Measurements from ENCODE around the gene TIMP2. TPM values are rescaled to one million over a fixed set of nuclear protein-coding genes. Genes with fewer than 3 reads are reported as not detected.

TIMP2 gene
- total RNA-seq, 2 donors from 2014 or later = 0.74 to 0.86 TPM

DNA sequence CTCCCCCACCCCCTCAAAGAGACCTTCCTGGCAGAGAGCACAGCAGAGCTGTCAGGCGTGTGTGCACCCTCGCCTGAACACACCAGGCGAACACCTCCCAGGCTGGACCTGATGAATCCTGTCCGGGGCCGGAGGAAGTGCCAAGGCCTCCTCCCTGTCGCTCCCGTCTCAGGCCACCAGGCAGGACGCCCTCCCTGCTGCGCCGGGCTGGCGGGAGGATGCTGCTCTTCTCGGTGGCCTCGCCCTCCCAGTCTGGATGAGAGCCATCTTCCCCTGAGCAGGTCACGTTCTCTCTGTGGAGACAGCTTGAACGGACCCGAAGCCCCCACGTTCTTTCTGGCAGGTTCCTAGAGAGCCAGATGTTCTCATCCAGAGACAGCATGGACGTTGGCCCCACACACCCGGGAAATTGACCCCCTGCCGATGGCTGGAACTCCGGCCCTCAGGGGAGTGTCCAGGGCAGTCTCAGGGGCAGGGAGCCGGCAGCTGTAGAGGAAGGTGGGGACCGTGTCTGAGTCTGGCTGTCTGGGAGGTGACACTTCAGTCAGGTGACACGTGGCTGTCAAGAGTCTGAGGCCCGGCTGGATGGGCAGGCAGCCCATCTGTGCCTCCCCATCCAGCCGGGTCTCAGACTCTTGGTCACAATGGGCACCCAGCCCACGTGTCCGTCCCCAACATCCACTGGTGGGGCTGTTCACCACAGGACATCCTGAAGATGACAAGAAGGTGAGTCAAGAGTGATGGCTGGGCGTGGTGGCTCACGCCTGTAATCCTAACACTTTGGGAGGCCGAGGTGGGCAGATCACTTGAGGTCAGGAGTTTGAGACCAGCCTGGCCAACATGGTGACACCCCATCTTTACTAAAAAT, 5.0 kb upstream of the TIMP2 start:
- H3K9me3 Mint-ChIP-seq = no peaks in the 10 kb centered on the region
- H3K4me3 Mint-ChIP-seq = no peak overlapping the region
- peaks cover 4% of the 10 kb centered on the region for H3K4me1 Mint-ChIP-seq
- H3K27me3 Mint-ChIP-seq = peaks cover 4% of the 10 kb centered on the region
- no peak for ATAC-seq (replicated peaks)
- H3K36me3 Mint-ChIP-seq (ENCODE audit: low read depth) = no peaks in the 10 kb centered on the region
- H3K27ac Mint-ChIP-seq = no peak overlapping the region

DNA sequence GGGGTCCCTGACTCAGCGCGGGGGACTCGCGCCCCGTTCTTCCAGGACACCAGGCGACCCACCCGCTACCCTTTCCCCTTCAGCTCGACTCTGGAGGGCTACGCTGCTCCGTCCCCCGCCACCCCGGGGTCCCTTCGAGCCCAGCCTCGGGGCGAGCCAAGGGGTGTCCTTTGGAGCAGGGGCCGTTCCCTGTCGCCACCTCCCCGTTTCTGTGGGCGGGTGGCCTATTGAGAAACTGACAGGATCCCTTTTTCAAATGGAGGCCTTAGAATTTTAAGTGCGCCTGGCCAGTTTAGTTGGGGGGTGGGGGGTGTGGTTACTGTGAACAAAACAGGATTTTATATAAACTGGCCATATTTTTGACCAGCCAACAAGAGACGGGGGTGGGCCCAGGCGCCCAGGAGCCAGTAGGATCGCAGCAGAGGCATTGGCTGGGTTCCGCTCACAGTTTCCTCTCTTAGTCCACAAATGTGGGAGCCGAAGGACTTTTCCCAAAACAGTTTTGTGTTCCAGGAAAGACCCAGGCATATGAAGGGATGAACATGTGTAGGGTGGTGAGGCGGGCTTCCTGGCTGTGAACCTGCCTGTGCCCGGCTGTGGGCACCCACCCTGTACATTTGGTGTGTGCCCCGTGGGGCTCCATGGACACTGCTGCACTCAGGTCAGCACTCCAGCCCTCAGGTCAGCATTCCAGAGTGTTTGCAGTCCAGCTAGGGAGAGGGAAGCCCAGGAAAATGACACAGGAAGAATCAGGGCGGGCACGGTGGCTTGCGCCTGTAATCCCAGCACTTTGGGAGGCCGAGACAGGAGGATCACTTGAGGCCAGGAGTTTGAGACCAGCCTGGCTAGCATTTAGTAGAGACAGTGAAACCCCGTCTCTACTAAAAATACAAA, 722 bp upstream of the TIMP2 start:
- ATAC-seq (replicated peaks) = no peak
- Mint-ChIP-seq H3K27me3 (peaks cover 4% of the 10 kb centered on the region), H3K4me1 (peaks cover 4% of the 10 kb centered on the region), H3K9me3 (no peaks in the 10 kb centered on the region), H3K36me3 (ENCODE audit: low read depth) (no peaks in the 10 kb centered on the region), H3K27ac (no peak overlapping the region), H3K4me3 (no peak overlapping the region)

DNA sequence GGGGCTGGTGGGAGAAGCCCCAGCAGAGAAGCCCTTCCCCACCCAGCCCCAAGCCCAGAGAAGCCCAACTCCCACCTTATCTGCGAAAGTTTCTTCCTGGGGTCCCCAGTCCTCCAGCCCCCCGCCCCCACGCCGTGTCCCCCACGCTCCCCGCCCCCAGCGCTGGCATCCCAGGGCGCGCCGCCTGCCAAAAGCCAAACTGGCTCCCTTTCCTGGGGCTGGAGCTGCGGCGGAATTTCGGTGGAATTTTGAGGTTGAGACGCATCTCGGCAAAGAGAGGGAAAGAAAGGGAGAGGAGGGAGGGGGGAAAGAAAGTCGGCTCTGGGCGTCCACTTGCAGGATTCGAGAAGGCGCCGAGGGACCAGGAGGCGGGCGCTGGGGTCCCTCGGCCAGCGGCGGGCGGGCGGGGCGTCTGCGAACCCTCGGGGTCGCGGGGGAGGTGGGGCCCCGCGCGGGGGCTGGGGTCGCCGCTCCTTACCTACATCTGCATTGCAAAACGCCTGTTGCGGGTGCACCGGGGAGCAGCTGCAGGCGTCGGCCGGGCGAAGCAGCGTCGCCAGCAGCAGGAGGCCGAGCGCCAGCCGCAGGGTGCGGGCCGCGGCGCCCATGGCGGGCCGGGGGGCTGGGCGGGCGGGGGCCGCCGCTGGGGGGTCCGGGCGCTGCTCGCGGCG, 571 bp downstream of the TIMP2 start:
- peaks cover 8% of the 10 kb centered on the region for H3K4me1 Mint-ChIP-seq
- peak overlapping the region; percentile 55 for H3K4me3 Mint-ChIP-seq
- H3K27me3 Mint-ChIP-seq = peaks cover 4% of the 10 kb centered on the region
- no peaks in the 10 kb centered on the region for H3K36me3 Mint-ChIP-seq (ENCODE audit: low read depth)
- ATAC-seq (replicated peaks) = peak; percentile 20
- H3K27ac Mint-ChIP-seq = no peak overlapping the region
- no peaks in the 10 kb centered on the region for H3K9me3 Mint-ChIP-seq

DNA sequence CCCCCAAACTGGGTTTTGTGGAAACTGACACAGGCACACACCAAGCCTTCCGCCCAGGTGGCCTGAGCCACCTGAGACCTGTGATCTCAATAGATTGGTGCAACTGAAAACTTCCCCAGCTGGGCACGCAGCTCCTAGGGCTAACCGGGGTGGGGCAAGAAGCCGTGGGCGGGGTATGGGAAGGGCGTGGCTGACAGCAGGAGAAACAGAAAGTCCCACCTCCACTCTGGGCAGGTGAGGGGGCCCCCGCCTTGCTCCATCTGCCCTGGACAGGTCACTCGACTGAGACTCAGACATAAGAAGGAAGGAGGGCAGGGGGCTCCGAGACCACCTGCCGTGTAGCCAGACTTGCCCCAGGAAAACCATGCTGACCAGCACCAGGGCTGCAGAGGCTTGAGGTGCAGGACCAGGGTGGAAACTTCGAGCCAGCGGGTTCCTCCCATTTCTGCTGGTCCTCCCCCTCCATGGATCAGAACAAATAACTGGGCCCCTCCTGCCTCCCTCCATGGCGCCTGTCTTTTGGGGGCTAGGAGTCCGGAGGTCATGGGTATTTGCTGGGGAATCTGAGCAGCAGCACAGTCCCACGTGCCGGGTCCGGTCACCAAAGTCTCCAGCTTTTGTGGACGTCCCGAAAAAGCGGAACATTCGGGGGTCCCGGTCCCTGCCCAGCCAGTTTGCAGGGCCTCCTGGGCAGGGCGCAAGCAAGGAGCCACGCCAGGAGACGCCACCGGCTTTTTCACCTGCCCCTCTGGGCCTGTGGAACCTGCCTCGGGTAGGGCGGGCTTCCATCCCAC, 1.3 kb downstream of the TIMP2 start:
- no peaks in the 10 kb centered on the region for H3K9me3 Mint-ChIP-seq
- peak overlapping the region; percentile 55 for H3K4me3 Mint-ChIP-seq
- H3K4me1 Mint-ChIP-seq = peaks cover 8% of the 10 kb centered on the region
- no peaks in the 10 kb centered on the region for H3K36me3 Mint-ChIP-seq (ENCODE audit: low read depth)
- peak; percentile 74 for ATAC-seq (replicated peaks)
- H3K27me3 Mint-ChIP-seq = peaks cover 4% of the 10 kb centered on the region
- H3K27ac Mint-ChIP-seq = no peak overlapping the region

GRCh38 chr17:78922816-78923498, 2.2 kb downstream of the TIMP2 start:
- no peaks in the 10 kb centered on the region for H3K36me3 Mint-ChIP-seq (ENCODE audit: low read depth)
- peak overlapping the region; percentile 55 for H3K4me3 Mint-ChIP-seq
- H3K27me3 Mint-ChIP-seq = peaks cover 2% of the 10 kb centered on the region
- ATAC-seq (replicated peaks) = no peak
- H3K4me1 Mint-ChIP-seq = peaks cover 8% of the 10 kb centered on the region
- no peak overlapping the region for H3K27ac Mint-ChIP-seq
- H3K9me3 Mint-ChIP-seq = no peaks in the 10 kb centered on the region

- Mint-ChIP-seq H3K36me3 (ENCODE audit: low read depth) (no peaks in the 10 kb centered on the region), H3K27ac (no peak overlapping the region), H3K27me3 (no peaks in the 10 kb centered on the region), H3K4me1 (peaks cover 8% of the 10 kb centered on the region), H3K4me3 (no peak overlapping the region), H3K9me3 (no peaks in the 10 kb centered on the region)
- no peak for ATAC-seq (replicated peaks)
Observed at GRCh38 chr17:78921437-78921971, 3.7 kb downstream of the TIMP2 start.

GRCh38 chr17:78920528-78920927, 4.7 kb downstream of the TIMP2 start:
- Mint-ChIP-seq H3K4me3 (no peak overlapping the region), H3K27me3 (no peaks in the 10 kb centered on the region), H3K9me3 (no peaks in the 10 kb centered on the region), H3K4me1 (peaks cover 8% of the 10 kb centered on the region), H3K27ac (no peak overlapping the region), H3K36me3 (ENCODE audit: low read depth) (no peaks in the 10 kb centered on the region)
- no peak for ATAC-seq (replicated peaks)

DNA sequence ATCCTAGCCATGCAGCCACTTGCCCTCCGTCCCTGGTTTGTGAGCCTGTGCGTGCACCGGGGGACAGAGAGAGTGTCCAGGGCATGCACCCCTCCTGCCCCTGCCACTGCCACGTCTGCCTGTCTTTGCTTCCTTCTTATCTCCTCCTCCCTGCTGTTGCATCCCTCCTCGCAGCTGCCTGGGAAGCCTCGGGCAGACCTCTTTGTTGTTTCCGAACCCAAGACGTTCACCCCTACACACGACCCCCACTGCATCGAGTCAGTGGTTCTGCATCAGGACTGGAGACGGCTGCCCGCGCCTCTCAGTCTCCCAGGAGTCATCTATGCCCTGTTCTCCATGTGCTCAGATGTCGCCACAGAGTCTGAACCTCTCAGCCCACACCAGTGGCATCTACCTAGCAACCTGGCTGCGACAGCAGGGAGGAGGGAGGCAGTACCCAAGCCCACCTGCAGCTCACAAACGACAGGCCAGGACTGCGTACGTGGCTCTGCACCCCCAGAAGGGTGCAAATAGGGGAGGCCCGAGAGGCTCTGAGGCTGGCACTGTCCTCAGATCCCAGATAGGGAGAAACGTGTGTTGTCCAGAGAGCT, 5.2 kb downstream of the TIMP2 start:
- H3K27ac Mint-ChIP-seq = no peak overlapping the region
- peaks cover 8% of the 10 kb centered on the region for H3K4me1 Mint-ChIP-seq
- H3K27me3 Mint-ChIP-seq = no peaks in the 10 kb centered on the region
- no peaks in the 10 kb centered on the region for H3K36me3 Mint-ChIP-seq (ENCODE audit: low read depth)
- no peaks in the 10 kb centered on the region for H3K9me3 Mint-ChIP-seq
- H3K4me3 Mint-ChIP-seq = no peak overlapping the region
- ATAC-seq (replicated peaks) = no peak

GRCh38 chr17:78918979-78919378, 6.2 kb downstream of the TIMP2 start:
- H3K4me3 Mint-ChIP-seq = no peak overlapping the region
- no peaks in the 10 kb centered on the region for H3K9me3 Mint-ChIP-seq
- H3K4me1 Mint-ChIP-seq = peaks cover 8% of the 10 kb centered on the region
- ATAC-seq (replicated peaks) = no peak
- H3K27me3 Mint-ChIP-seq = no peaks in the 10 kb centered on the region
- H3K36me3 Mint-ChIP-seq (ENCODE audit: low read depth) = no peaks in the 10 kb centered on the region
- no peak overlapping the region for H3K27ac Mint-ChIP-seq

- no peaks in the 10 kb centered on the region for H3K27me3 Mint-ChIP-seq
- no peak overlapping the region for H3K27ac Mint-ChIP-seq
- no peak overlapping the region for H3K4me3 Mint-ChIP-seq
- H3K4me1 Mint-ChIP-seq = peaks cover 4% of the 10 kb centered on the region
- H3K9me3 Mint-ChIP-seq = no peaks in the 10 kb centered on the region
- ATAC-seq (replicated peaks) = no peak
- H3K36me3 Mint-ChIP-seq (ENCODE audit: low read depth) = no peaks in the 10 kb centered on the region
Observed at GRCh38 chr17:78917451-78918275, 7.5 kb downstream of the TIMP2 start.

GRCh38 chr17:78915872-78916632, 9.1 kb downstream of the TIMP2 start:
- no peaks in the 10 kb centered on the region for H3K27me3 Mint-ChIP-seq
- H3K4me1 Mint-ChIP-seq = peaks cover 4% of the 10 kb centered on the region
- no peaks in the 10 kb centered on the region for H3K9me3 Mint-ChIP-seq
- ATAC-seq (replicated peaks) = no peak
- H3K27ac Mint-ChIP-seq = no peak overlapping the region
- no peak overlapping the region for H3K4me3 Mint-ChIP-seq
- no peaks in the 10 kb centered on the region for H3K36me3 Mint-ChIP-seq (ENCODE audit: low read depth)

DNA sequence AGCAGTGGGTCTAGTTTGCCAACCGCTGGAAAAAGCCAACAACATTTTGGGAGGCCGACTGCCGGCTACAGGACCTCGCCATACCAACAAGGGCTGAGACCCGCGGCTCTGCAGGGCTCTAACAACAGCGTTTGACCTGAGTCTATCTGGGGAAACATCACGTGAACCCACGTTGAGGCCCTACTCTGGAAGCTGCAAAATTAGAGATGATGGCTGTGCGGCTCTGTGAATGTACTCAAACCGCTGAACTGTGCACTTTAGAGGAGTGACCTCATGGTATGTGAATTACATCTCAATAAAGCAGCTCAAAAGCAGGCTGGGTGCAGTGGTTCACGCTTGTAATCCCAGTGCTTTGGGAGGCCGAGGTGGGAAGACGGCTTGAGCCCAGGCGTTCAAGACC, 12.1 kb downstream of the TIMP2 start:
- Mint-ChIP-seq H3K4me1 (no peaks in the 10 kb centered on the region), H3K27ac (no peak overlapping the region), H3K27me3 (no peaks in the 10 kb centered on the region), H3K4me3 (no peak overlapping the region), H3K36me3 (ENCODE audit: low read depth) (no peaks in the 10 kb centered on the region), H3K9me3 (no peaks in the 10 kb centered on the region)
- no peak for ATAC-seq (replicated peaks)
